Natural killer cell (primary cell): Measurements from ENCODE around the gene GPSM1. TPM values are rescaled to one million over a fixed set of nuclear protein-coding genes. Genes with fewer than 3 reads are reported as not detected.
A peak's percentile ranks its signal among the peaks of the same experiment; 100 is the strongest.

Experiments
- ATAC-seq, 3 donors: fragments of 150-1000 bp in 2 of 3; fragments of 200-7000 bp in 1 of 3; cut with Tn5 transposase; 1 replicate in 1 of 3; 2 replicates in 2 of 3; pipeline ENCODE4 v1.10.0; 2021; ENCODE audit warnings: mild to moderate bottlenecking in 2 of 3, moderate library complexity in 2 of 3
- DNase-seq, 2 donors: peaks; one replicate each; pipeline versions ENCODE4 v3.0.0 to v3.0.0-alpha.2; 2013 to 2021; ENCODE audit warnings: mixed read lengths in 1 of 2
- H3K27ac ChIP-seq: one replicate; pipeline ENCODE4 v1.5.1; 2013; ENCODE audit warnings: mild to moderate bottlenecking, low read length
- H3K27me3 ChIP-seq: one replicate; pipeline ENCODE4 v1.6.1; 2013; ENCODE audit warnings: low read length; ENCODE audit not compliant: control insufficient read depth, insufficient read depth
- H3K36me3 ChIP-seq: one replicate; pipeline ENCODE4 v1.6.1; 2013; ENCODE audit warnings: low read length; ENCODE audit not compliant: control insufficient read depth, insufficient read depth
- H3K4me1 ChIP-seq: one replicate; pipeline ENCODE4 v1.6.1; 2013; ENCODE audit warnings: low read length; ENCODE audit not compliant: control insufficient read depth, insufficient read depth
- H3K4me3 ChIP-seq: one replicate; pipeline ENCODE4 v1.5.1; 2013; ENCODE audit warnings: low read length
- H3K9me3 ChIP-seq: one replicate; pipeline ENCODE4 v1.6.1; 2013; ENCODE audit warnings: low read length; ENCODE audit not compliant: control insufficient read depth, insufficient read depth
- H3K27ac Mint-ChIP-seq, 2 donors: one replicate each; pipeline ENCODE4 v1.8.0; 2022; ENCODE audit warnings: mild to moderate bottlenecking in 2 of 2, mixed read lengths in 2 of 2, moderate library complexity in 1 of 2
- H3K27me3 Mint-ChIP-seq, 2 donors: one replicate each; pipeline ENCODE4 v1.8.0; 2022; ENCODE audit warnings: low read depth in 2 of 2, mixed read lengths in 2 of 2
- H3K36me3 Mint-ChIP-seq: one replicate; pipeline ENCODE4 v1.8.0; 2022; ENCODE audit warnings: mixed read lengths
- H3K4me1 Mint-ChIP-seq, 2 donors: one replicate each; pipeline ENCODE4 v1.8.0; 2022; ENCODE audit warnings: mixed read lengths in 2 of 2
- H3K4me3 Mint-ChIP-seq: one replicate; pipeline ENCODE4 v1.8.0; 2022; ENCODE audit warnings: mild to moderate bottlenecking, moderate library complexity, mixed read lengths
- H3K9me3 Mint-ChIP-seq, 2 donors: one replicate each; pipeline ENCODE4 v1.8.0; 2022; ENCODE audit warnings: mixed read lengths in 2 of 2
- WGBS: methylation state at CpG from one replicate; pipeline ENCODE4 v1.1.7; 2013; ENCODE audit warnings: missing lambda C conversion rate; ENCODE audit not compliant: insufficient coverage; 5-methylcytosine and 5-hydroxymethylcytosine counted together
- intact Hi-C: fragments of 100-400 bp; cut with micrococcal nuclease; formaldehyde crosslinking; loops from one replicate; pipeline ENCODE4 v1.14.2; 2022
- total RNA-seq, 4 donors: library from RNA; stranded (reverse); fragments of 120-200 nt in 1 of 4; gene quantifications; one replicate each; pipeline versions ENCODE4 v1.2.3 to v1.2.4, GENCODE V29; 2013 to 2022
- TF ChIP-seq, protein P1 (sequence below): fragments of 200-600 bp; IDR thresholded peaks from one replicate; pipeline ENCODE4 v1.8.0; 2022; ENCODE audit warnings: antibody characterized with exemption

GPSM1 gene
- total RNA-seq, 3 donors from 2014 or later (not counting 1 experiment from before 2014, with no cell fraction given): 2.6 to 4.2 (median 3.4) TPM

GRCh38 chr9:136385015-136385414, 57.7 kb downstream of the GPSM1 start:
- DNase-seq (peak in 1 of 2 donors; percentile 68), ATAC-seq (peak in 2 of 3 donors; percentile 26 to 82)
- H3K4me3 ChIP-seq: no peak overlapping the region
- Mint-ChIP-seq H3K27me3 (no peaks in the 10 kb centered on the region), H3K4me3 (no peak overlapping the region), H3K27ac (no peak overlapping the region), H3K36me3 (peaks cover 13% of the 10 kb centered on the region), H3K9me3 (no peaks in the 10 kb centered on the region), H3K4me1 (peaks cover 13 to 16% of the 10 kb centered on the region in 2 donors)
- intact Hi-C loops: no loop called here
- H3K9me3 ChIP-seq: no peaks in the 10 kb centered on the region
- H3K4me1 ChIP-seq: no peaks in the 10 kb centered on the region
- 62% methylated on average over 9 of the region's 11 CpGs for WGBS
- no peaks in the 10 kb centered on the region for H3K27me3 ChIP-seq
- no peak overlapping the region for H3K27ac ChIP-seq
- TF ChIP-seq, protein P1, sequence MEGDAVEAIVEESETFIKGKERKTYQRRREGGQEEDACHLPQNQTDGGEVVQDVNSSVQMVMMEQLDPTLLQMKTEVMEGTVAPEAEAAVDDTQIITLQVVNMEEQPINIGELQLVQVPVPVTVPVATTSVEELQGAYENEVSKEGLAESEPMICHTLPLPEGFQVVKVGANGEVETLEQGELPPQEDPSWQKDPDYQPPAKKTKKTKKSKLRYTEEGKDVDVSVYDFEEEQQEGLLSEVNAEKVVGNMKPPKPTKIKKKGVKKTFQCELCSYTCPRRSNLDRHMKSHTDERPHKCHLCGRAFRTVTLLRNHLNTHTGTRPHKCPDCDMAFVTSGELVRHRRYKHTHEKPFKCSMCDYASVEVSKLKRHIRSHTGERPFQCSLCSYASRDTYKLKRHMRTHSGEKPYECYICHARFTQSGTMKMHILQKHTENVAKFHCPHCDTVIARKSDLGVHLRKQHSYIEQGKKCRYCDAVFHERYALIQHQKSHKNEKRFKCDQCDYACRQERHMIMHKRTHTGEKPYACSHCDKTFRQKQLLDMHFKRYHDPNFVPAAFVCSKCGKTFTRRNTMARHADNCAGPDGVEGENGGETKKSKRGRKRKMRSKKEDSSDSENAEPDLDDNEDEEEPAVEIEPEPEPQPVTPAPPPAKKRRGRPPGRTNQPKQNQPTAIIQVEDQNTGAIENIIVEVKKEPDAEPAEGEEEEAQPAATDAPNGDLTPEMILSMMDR: no peak
- H3K36me3 ChIP-seq: peaks cover 42% of the 10 kb centered on the region

DNA sequence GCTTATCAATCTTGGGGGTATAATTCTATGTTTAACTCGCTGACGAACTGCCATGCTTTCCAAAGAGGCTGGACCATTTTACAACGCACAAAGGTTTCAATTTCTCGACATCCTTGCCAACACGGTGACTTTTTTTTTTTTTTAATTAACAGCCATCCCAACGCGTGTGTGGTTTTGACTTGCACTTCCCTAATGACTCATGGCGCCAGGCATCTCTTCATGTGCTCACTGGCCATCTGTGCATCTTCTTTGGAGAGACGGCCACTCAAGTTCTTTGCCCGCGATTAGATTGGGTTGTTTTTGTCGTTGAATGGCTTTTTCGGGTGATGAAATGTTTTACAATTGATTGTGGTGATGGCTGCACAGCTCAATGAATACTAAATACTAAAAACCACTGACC, 58.7 kb downstream of the GPSM1 start:
- Mint-ChIP-seq H3K4me3 (no peak overlapping the region), H3K4me1 (peaks cover 13 to 16% of the 10 kb centered on the region in 2 donors), H3K36me3 (peaks cover 13% of the 10 kb centered on the region), H3K27ac (no peak overlapping the region), H3K9me3 (no peaks in the 10 kb centered on the region), H3K27me3 (no peaks in the 10 kb centered on the region)
- no peak overlapping the region for H3K4me3 ChIP-seq
- no peak overlapping the region for H3K27ac ChIP-seq
- TF ChIP-seq, protein P1: no peak
- 82% methylated on average over 11 of the region's 13 CpGs for WGBS
- peaks cover 42% of the 10 kb centered on the region for H3K36me3 ChIP-seq
- no peak for DNase-seq
- intact Hi-C loops: no loop called here
- no peaks in the 10 kb centered on the region for H3K4me1 ChIP-seq
- no peak for ATAC-seq
- no peaks in the 10 kb centered on the region for H3K27me3 ChIP-seq
- no peaks in the 10 kb centered on the region for H3K9me3 ChIP-seq

DNA sequence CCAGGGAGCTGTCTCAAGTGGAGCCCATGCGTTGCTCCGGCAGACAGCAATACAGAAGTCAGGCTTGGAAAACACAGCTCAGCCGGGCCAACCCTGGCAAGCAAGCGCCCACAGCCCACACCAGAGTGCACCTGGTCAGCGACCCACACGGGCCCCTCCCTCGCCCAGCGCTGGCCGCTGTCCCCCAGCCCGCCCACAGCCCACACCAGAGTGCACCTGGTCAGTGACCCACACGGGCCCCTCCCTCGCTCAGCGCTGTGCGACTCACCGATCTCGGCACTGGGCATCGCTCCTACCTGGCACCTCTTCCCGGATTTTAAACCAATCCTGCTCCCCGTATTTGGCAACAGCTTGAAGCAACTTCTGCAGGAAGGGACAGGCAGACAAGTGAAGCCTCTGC, 59.9 kb downstream of the GPSM1 start:
- Histone ChIP-seq H3K4me3 (no peak overlapping the region), H3K36me3 (peaks cover 40% of the 10 kb centered on the region), H3K9me3 (no peaks in the 10 kb centered on the region), H3K4me1 (no peaks in the 10 kb centered on the region), H3K27ac (no peak overlapping the region), H3K27me3 (no peaks in the 10 kb centered on the region)
- no peaks in the 10 kb centered on the region for H3K27me3 Mint-ChIP-seq
- H3K36me3 Mint-ChIP-seq: peaks cover 13% of the 10 kb centered on the region
- 98% methylated on average over 19 of the region's 19 CpGs for WGBS
- H3K27ac Mint-ChIP-seq: no peak overlapping the region
- intact Hi-C loops: no loop called here
- no peak overlapping the region for H3K4me3 Mint-ChIP-seq
- H3K4me1 Mint-ChIP-seq: peaks cover 13 to 16% of the 10 kb centered on the region in 2 donors
- TF ChIP-seq, protein P1: no peak
- ATAC-seq (no peak), DNase-seq (no peak)
- no peaks in the 10 kb centered on the region for H3K9me3 Mint-ChIP-seq

- H3K4me1 ChIP-seq: no peaks in the 10 kb centered on the region
- no peak overlapping the region for H3K27ac ChIP-seq
- no peaks in the 10 kb centered on the region for H3K27me3 Mint-ChIP-seq
- TF ChIP-seq, protein P1: no peak
- H3K27me3 ChIP-seq: no peaks in the 10 kb centered on the region
- peaks cover 7% of the 10 kb centered on the region for H3K36me3 Mint-ChIP-seq
- no peak overlapping the region for H3K4me3 Mint-ChIP-seq
- intact Hi-C loops: no loop called here
- no peak for DNase-seq
- H3K27ac Mint-ChIP-seq: no peak overlapping the region
- H3K9me3 ChIP-seq: no peaks in the 10 kb centered on the region
- no peak overlapping the region for H3K4me3 ChIP-seq
- WGBS: 70% methylated on average over 11 of the region's 14 CpGs
- no peak for ATAC-seq
- no peaks in the 10 kb centered on the region for H3K9me3 Mint-ChIP-seq
- H3K4me1 Mint-ChIP-seq: peaks cover 10 to 16% of the 10 kb centered on the region in 2 donors
- peaks cover 48% of the 10 kb centered on the region for H3K36me3 ChIP-seq
These were observed 62.1 kb downstream of the GPSM1 start for GRCh38 chr9:136389396-136389795.
